Stimulated activated CD8-positive, alpha-beta memory T cell treated with anti-CD3 and anti-CD28 coated beads, Interleukin-7, amount 100 ng/mL, for 24 hours (primary cell): ENCODE data around the gene MAGI2.
"Not testable (repeated sequence)": the region's sequence is repeated elsewhere in the genome, so short reads cannot be mapped to it uniquely, and the experiment has no call there.

ENCODE experiments used
- DNase-seq: peaks from one replicate; pipeline ENCODE4 v3.0.0-alpha.2; 2020; ENCODE audit warnings: low read depth

The MAGI2 gene

GRCh38 chr7:78023191-78023590, 1430.3 kb downstream of the MAGI2 start:
- no peak for DNase-seq

- no peak for DNase-seq
Observed at GRCh38 chr7:78022165-78022564, 1431.3 kb downstream of the MAGI2 start.

- DNase-seq, result no peak
Observed at GRCh38 chr7:78020874-78021249, 1432.6 kb downstream of the MAGI2 start.

- no peak for DNase-seq
Observed at GRCh38 chr7:78020136-78020873, 1433.2 kb downstream of the MAGI2 start.

GRCh38 chr7:78019447-78020135, 1433.9 kb downstream of the MAGI2 start:
- peak; percentile 31 for DNase-seq

GRCh38 chr7:78018641-78019446, 1434.6 kb downstream of the MAGI2 start:
- no peak for DNase-seq

GRCh38 chr7:78017591-78018100, 1435.8 kb downstream of the MAGI2 start:
- DNase-seq, result no peak

- no peak for DNase-seq
Observed at GRCh38 chr7:78015574-78016260, 1437.8 kb downstream of the MAGI2 start.

- DNase-seq, result no peak
Observed at GRCh38 chr7:78014401-78014800, 1439.1 kb downstream of the MAGI2 start.

- no peak for DNase-seq
Observed at GRCh38 chr7:78013386-78013785, 1440.1 kb downstream of the MAGI2 start.

GRCh38 chr7:78011642-78012041, 1441.8 kb downstream of the MAGI2 start:
- no peak for DNase-seq

- no peak for DNase-seq
Observed at GRCh38 chr7:78007231-78007630, 1446.2 kb downstream of the MAGI2 start.

GRCh38 chr7:78006063-78006755, 1447.3 kb downstream of the MAGI2 start:
- DNase-seq, result no peak

- no peak for DNase-seq
Observed at GRCh38 chr7:78002715-78003114, 1450.8 kb downstream of the MAGI2 start.

- no peak for DNase-seq
Observed at GRCh38 chr7:78002021-78002420, 1451.4 kb downstream of the MAGI2 start.

GRCh38 chr7:77999168-77999567, 1454.3 kb downstream of the MAGI2 start:
- not testable (repeated sequence) for DNase-seq

- DNase-seq, result no peak
Observed at GRCh38 chr7:77995717-77996116, 1457.8 kb downstream of the MAGI2 start.

GRCh38 chr7:77993838-77994237, 1459.6 kb downstream of the MAGI2 start:
- no peak for DNase-seq

GRCh38 chr7:77991656-77992055, 1461.8 kb downstream of the MAGI2 start:
- no peak for DNase-seq

- DNase-seq, result no peak
Observed at GRCh38 chr7:77989981-77990566, 1463.4 kb downstream of the MAGI2 start.

- no peak for DNase-seq
Observed at GRCh38 chr7:77985974-77986339, 1467.5 kb downstream of the MAGI2 start.
